ENCODE measurements around the gene KIF3C.

The KIF3C gene

GRCh38 chr2:25994509-25994908, 12.2 kb upstream of the KIF3C start:
- TF ChIP-seq CTCF (conservative IDR thresholded peaks at IDR 0.05) (no peak), ZFX (IDR thresholded peaks at IDR 0.05) (no peak)

GRCh38 chr2:25993049-25993448, 10.8 kb upstream of the KIF3C start:
- no peak for TF ChIP-seq ZFX (IDR thresholded peaks at IDR 0.05)
- no peak for TF ChIP-seq CTCF (conservative IDR thresholded peaks at IDR 0.05)

More at GRCh38 chr2:25994509-25994908, 12.2 kb upstream of the KIF3C start:
- no peak overlapping the region for H3K27ac ChIP-seq

GRCh38 chr2:25992556-25992955, 10.3 kb upstream of the KIF3C start:
- no peak overlapping the region for H3K27ac ChIP-seq
- no peak for TF ChIP-seq ZFX (IDR thresholded peaks at IDR 0.05)
- no peak for TF ChIP-seq CTCF (conservative IDR thresholded peaks at IDR 0.05)

More at GRCh38 chr2:25993049-25993448, 10.8 kb upstream of the KIF3C start:
- H3K27ac ChIP-seq, result no peak overlapping the region

- TF ChIP-seq CTCF (conservative IDR thresholded peaks at IDR 0.05), result no peak
- TF ChIP-seq ZFX (IDR thresholded peaks at IDR 0.05), result no peak
Measured at GRCh38 chr2:25991965-25992364, 9.7 kb upstream of the KIF3C start.

GRCh38 chr2:25989154-25989553, 6.9 kb upstream of the KIF3C start:
- no peak overlapping the region for H3K27ac ChIP-seq
- TF ChIP-seq CTCF (conservative IDR thresholded peaks at IDR 0.05), result no peak
- TF ChIP-seq ZFX (IDR thresholded peaks at IDR 0.05), result no peak

More at GRCh38 chr2:25991965-25992364, 9.7 kb upstream of the KIF3C start:
- no peak overlapping the region for H3K27ac ChIP-seq

GRCh38 chr2:25988134-25988533, 5.8 kb upstream of the KIF3C start:
- H3K27ac ChIP-seq, result no peak overlapping the region

GRCh38 chr2:25983735-25984134, 1.4 kb upstream of the KIF3C start:
- no peak for TF ChIP-seq ZFX (IDR thresholded peaks at IDR 0.05)
- TF ChIP-seq CTCF (conservative IDR thresholded peaks at IDR 0.05), result no peak
- H3K27ac ChIP-seq, result no peak overlapping the region

More at GRCh38 chr2:25988134-25988533, 5.8 kb upstream of the KIF3C start:
- TF ChIP-seq ZFX (IDR thresholded peaks at IDR 0.05) (no peak), CTCF (conservative IDR thresholded peaks at IDR 0.05) (no peak)
